ENCODE measurements around the gene DCC. TPM values are rescaled to one million over a fixed set of nuclear protein-coding genes. Genes with fewer than 3 reads are reported as not detected.

DCC gene
- polyA plus RNA-seq, 1 donor (not counting 4 experiments of a cell fraction or from before 2014, with no cell fraction given) = not detected

DNA sequence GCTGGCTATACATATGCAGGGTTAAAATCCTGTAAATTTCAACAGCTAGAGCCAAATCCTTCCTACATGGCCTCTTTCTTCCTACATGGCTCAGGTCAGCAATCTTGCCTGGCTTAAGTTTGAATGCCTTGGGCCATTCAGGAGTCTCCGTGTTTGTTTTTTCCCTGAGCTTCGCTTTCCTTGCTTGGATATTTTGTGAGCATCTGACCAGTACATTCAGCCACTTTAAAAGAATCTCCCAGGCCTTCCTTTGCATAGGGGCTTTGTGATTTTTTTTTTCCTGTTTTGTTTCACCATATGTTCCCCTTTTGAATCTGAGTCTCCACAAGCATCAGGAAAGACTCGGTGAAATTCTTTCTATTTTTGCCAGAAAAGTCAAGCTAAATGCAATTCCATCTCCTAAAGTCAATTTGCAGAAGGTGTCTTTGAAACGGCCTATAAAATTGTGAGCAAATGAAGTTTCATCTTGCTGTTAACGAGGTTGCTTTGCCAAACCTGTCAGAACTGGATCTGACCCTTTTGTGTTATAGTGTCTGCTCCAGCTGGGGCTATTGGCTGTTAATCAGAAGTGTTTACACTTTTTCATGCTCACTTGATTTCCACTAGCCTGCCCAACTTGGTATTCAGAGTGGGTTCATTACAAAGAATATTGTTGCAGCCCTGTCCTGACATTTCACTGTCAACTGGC lies 256.9 kb downstream of the DCC start:
- DNase-seq (ENCODE audit: low read depth, low spot score) = no peak
- Histone ChIP-seq H4K20me1 (ENCODE audit: control insufficient read depth, extremely low read depth, insufficient read depth, low read length) (no peaks in the 10 kb centered on the region), H3K9me1 (ENCODE audit: control insufficient read depth, extremely low read depth, insufficient read depth, low read length) (no peaks in the 10 kb centered on the region), H3K27me3 (ENCODE audit: control insufficient read depth, extremely low read depth, insufficient read depth, low read length) (no peaks in the 10 kb centered on the region), H3K9ac (ENCODE audit: control insufficient read depth, extremely low read depth, insufficient read depth, low read length) (no peak overlapping the region), H3K4me3 (ENCODE audit: control insufficient read depth in 2 of 3, extremely low read depth in 1 of 3, insufficient read depth in 2 of 3, low read depth in 1 of 3, low read length in 3 of 3) (no peak overlapping the region), H3K27ac (ENCODE audit: control insufficient read depth, insufficient read depth, low read length) (no peak overlapping the region), H3K9me3 (ENCODE audit: control insufficient read depth, low read depth, low read length) (no peaks in the 10 kb centered on the region), H3K36me3 (ENCODE audit: control insufficient read depth in 2 of 2, extremely low read depth in 1 of 2, insufficient read depth in 2 of 2, low read length in 2 of 2) (no peaks in the 10 kb centered on the region), H2AFZ (ENCODE audit: control insufficient read depth, low read length) (no peak overlapping the region), H3K4me2 (ENCODE audit: control insufficient read depth, extremely low read depth, insufficient read depth, low read depth, low read length) (no peak overlapping the region), H3K79me2 (ENCODE audit: control insufficient read depth, insufficient read depth, low read length) (no peaks in the 10 kb centered on the region), H3K4me1 (ENCODE audit: control insufficient read depth, extremely low read depth, insufficient read depth, low read length) (no peaks in the 10 kb centered on the region)
- dilution Hi-C loops (cut with MboI; ENCODE audit: extremely low pct_ligation_motif_present, low sequenced_read_pairs) = no loop called here
- TF ChIP-seq, protein P1, sequence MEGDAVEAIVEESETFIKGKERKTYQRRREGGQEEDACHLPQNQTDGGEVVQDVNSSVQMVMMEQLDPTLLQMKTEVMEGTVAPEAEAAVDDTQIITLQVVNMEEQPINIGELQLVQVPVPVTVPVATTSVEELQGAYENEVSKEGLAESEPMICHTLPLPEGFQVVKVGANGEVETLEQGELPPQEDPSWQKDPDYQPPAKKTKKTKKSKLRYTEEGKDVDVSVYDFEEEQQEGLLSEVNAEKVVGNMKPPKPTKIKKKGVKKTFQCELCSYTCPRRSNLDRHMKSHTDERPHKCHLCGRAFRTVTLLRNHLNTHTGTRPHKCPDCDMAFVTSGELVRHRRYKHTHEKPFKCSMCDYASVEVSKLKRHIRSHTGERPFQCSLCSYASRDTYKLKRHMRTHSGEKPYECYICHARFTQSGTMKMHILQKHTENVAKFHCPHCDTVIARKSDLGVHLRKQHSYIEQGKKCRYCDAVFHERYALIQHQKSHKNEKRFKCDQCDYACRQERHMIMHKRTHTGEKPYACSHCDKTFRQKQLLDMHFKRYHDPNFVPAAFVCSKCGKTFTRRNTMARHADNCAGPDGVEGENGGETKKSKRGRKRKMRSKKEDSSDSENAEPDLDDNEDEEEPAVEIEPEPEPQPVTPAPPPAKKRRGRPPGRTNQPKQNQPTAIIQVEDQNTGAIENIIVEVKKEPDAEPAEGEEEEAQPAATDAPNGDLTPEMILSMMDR (optimal IDR thresholded peaks at IDR 0.05 in 1 of 3, IDR thresholded peaks at IDR 0.05 in 1 of 3, conservative IDR thresholded peaks at IDR 0.05 in 1 of 3; ENCODE audit: extremely low read depth in 1 of 3, insufficient read depth in 2 of 3, low read length in 3 of 3) = no peak
- no peak for TF ChIP-seq EZH2 (IDR thresholded peaks at IDR 0.05; ENCODE audit: low read length)
- FAIRE-seq = no peak

DNA sequence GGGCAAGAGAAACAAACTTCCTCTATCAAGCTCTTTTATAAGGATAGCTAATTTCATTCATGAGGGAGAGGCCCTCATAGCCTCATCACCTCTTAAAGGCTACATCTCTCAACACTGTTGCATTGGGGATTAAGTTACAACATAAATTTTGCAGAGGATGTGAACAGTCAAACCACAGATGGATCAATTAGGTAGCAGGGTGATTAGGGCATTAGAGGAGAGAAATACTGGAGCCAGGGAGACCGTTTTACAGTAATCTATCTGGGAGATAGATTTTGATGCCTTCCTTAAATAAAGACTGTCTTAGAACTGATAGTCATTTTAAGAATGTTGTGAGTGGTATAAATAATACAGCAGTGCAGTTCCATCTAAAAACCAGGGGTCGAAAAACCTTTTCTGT lies 258.9 kb downstream of the DCC start:
- H3K36me3 ChIP-seq (ENCODE audit: control insufficient read depth in 2 of 2, extremely low read depth in 1 of 2, insufficient read depth in 2 of 2, low read length in 2 of 2) = no peaks in the 10 kb centered on the region
- no peaks in the 10 kb centered on the region for H3K27me3 ChIP-seq (ENCODE audit: control insufficient read depth, extremely low read depth, insufficient read depth, low read length)
- H2AFZ ChIP-seq (ENCODE audit: control insufficient read depth, low read length) = no peak overlapping the region
- H3K27ac ChIP-seq (ENCODE audit: control insufficient read depth, insufficient read depth, low read length) = no peak overlapping the region
- dilution Hi-C loops (cut with MboI; ENCODE audit: extremely low pct_ligation_motif_present, low sequenced_read_pairs) = no loop called here
- no peaks in the 10 kb centered on the region for H4K20me1 ChIP-seq (ENCODE audit: control insufficient read depth, extremely low read depth, insufficient read depth, low read length)
- no peaks in the 10 kb centered on the region for H3K4me1 ChIP-seq (ENCODE audit: control insufficient read depth, extremely low read depth, insufficient read depth, low read length)
- H3K9ac ChIP-seq (ENCODE audit: control insufficient read depth, extremely low read depth, insufficient read depth, low read length) = no peak overlapping the region
- no peaks in the 10 kb centered on the region for H3K9me1 ChIP-seq (ENCODE audit: control insufficient read depth, extremely low read depth, insufficient read depth, low read length)
- FAIRE-seq (no peak), DNase-seq (ENCODE audit: low read depth, low spot score) (no peak)
- H3K79me2 ChIP-seq (ENCODE audit: control insufficient read depth, insufficient read depth, low read length) = no peaks in the 10 kb centered on the region
- H3K4me2 ChIP-seq (ENCODE audit: control insufficient read depth, extremely low read depth, insufficient read depth, low read depth, low read length) = no peak overlapping the region
- TF ChIP-seq, protein P1 (optimal IDR thresholded peaks at IDR 0.05 in 1 of 3, IDR thresholded peaks at IDR 0.05 in 1 of 3, conservative IDR thresholded peaks at IDR 0.05 in 1 of 3; ENCODE audit: extremely low read depth in 1 of 3, insufficient read depth in 2 of 3, low read length in 3 of 3) = no peak
- TF ChIP-seq EZH2 (IDR thresholded peaks at IDR 0.05; ENCODE audit: low read length) = no peak
- no peak overlapping the region for H3K4me3 ChIP-seq (ENCODE audit: control insufficient read depth in 2 of 3, extremely low read depth in 1 of 3, insufficient read depth in 2 of 3, low read depth in 1 of 3, low read length in 3 of 3)
- no peaks in the 10 kb centered on the region for H3K9me3 ChIP-seq (ENCODE audit: control insufficient read depth, low read depth, low read length)

Data from keratinocyte (primary cell).